Myocyte (in vitro differentiated cells): ENCODE measurements around the gene HDGF. TPM values are rescaled to one million over a fixed set of nuclear protein-coding genes. Genes with fewer than 3 reads are reported as not detected.

ENCODE experiments used
- DNase-seq: peaks from one replicate; pipeline ENCODE4 v3.0.0-alpha.2; 2012; ENCODE audit warnings: low read depth
- total RNA-seq: library from RNA; depleted of rRNA; stranded (reverse); fragments of >200 nt; gene quantifications from 2 replicates; pipeline ENCODE4 v1.2.3, GENCODE V29; 2014

HDGF gene
- total RNA-seq, 1 donor from 2014 or later = 299 TPM

DNA sequence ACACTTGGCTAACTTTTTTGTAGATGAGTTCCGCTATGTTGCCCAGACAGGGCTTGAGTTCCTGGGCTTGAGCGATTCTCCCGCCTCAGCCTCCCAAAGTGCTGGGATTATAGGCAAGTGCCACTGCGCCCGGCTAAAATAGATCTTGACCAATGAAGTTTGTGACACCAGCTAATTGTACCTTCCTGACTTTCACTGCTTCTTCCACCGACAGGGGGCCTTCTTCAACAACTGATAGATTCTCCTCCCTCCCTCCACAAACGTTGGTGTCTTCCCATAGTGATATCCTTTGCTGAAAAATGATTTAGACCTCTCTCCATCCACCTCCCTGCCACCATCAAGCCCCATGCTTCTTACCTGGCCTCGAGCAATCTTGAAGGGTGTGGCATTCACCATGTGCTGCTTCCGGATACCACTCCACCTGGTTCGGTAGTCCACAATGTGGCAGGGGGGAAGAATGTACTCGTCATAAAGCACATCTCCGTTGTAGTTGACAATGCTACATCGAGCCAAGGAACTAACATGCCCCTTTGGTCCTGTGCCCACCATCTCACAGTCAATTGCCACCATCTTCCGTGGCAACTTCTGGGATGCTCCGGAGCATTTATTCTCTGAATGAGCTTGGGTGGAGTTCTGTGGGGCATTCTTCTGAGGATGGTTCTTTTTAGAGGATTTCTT lies 24.8 kb downstream of the HDGF start:
- DNase-seq = peak; percentile 76

DNA sequence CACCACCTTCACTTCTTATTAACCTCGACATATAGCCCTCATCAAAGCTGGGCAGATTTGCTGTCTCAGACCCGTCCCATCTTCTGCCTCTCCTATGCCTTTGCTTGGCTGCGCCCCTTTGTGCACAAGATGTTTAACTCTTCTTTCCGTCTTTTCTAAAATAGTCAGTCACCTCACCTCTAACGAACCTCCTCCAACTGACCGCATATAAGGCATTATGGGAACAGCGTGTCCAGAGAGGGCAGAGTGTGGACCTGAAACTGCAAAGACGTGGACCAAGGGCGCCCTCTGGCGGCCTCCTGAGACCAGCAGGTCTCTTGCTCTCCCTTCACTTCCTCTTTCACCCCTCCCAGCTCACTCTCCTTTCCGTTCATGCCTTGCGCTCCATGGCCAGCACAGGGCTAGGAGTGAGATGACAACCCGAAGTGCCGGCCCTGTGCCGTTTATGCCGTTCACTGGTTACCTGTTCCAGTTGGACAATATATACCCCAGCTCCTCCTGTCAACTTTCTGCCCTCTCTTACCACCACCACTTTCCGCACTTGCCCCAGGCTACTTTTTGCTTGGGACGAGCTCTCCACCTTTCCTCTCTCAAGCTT lies 25.7 kb downstream of the HDGF start:
- peak; percentile 90 for DNase-seq

DNA sequence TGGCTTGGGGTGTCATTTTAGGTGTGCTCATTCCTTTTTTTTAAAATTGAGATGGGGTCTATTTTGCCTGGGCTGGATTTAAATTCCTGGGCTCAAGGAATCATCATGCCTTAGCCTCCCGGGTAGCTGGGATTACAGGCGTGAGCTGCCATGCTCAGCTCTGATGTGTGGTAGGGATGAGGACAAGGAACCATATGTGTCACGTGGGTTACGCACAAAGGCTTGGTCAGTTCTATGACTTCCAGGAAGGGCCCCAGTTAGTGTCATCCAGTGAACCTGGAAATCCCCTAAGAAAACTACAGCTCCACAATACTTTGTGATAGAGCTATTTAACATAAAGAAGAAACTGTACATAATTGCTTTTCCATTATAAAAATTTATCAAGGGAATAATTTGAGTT lies 29.9 kb downstream of the HDGF start:
- DNase-seq = no peak

DNA sequence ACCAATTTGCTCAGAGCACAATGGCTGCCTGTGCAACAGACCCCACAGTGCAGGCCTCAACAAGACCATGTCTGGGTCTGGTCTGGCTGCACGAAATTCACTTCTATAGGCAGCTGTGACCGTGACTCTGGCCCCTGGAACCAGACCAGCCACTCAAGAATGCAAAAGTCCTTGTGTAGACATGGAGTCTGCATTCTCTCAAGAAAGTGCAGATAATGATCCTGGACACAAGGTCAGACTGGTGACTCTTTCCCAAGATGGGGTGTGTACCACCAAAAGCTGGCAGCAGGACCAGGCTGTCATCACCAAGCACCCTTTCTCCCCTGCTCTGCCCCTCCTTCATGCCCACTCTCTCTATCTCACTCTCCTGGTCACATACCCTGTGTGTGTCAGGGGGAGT lies 30.3 kb downstream of the HDGF start:
- no peak for DNase-seq

DNA sequence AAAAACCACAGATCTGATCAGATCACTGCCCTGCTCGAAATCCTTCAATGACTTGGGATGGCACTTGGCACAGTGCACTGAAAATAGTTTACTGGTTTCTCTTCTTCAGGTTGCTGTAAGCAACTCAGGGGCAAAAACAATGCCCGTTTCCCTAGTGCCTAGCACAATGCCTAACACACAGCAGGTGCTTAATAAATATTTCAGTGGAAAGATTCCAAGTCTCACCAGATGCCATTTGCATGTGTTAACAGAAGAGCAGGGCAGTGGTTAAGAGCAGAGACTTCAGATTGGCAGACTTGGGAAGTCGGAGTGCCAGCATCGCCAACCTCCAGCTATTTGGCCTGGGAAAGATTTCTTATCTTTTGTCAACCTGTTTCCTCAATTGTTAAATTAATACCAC lies 34.1 kb downstream of the HDGF start:
- peak; percentile 53 for DNase-seq

DNA sequence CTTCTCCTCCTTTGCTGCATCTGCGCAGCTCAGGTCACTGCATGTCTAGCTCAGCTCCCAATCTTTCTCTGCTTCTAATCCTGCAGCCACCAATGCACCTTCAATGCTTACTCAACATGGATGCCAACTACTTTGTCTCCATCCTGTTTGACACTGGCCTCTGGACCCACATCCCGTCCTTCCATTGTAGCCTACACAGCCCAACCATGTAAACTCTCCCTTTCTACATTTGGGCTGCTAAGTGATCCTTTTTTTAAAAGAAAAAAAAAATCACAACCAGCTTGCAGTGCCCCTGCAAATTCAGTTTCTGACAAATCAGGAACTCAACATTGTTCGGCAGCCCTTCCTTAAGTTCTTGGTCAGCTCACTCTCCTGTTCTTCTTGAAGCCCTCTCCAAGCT lies 36.6 kb downstream of the HDGF start:
- DNase-seq = no peak

DNA sequence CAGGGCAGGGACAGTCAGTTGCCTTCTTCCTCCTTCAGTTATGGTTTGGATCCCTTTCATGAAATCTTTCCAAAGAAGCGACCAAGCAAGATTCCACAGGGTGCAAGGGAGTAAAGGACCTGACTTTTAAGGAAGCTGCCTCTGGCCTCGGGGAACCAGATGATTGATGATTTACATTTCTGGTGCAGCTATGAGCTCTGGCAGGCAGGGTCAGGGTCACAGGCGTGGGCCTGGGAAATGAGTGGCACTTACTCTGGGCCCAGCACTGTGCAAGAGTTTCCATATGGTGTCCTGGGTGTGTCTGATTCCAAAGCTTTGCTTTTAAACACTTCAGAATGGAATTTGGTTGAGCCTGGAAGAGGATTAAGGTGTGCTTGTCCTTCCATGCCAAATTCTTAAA lies 38.8 kb downstream of the HDGF start:
- no peak for DNase-seq

DNA sequence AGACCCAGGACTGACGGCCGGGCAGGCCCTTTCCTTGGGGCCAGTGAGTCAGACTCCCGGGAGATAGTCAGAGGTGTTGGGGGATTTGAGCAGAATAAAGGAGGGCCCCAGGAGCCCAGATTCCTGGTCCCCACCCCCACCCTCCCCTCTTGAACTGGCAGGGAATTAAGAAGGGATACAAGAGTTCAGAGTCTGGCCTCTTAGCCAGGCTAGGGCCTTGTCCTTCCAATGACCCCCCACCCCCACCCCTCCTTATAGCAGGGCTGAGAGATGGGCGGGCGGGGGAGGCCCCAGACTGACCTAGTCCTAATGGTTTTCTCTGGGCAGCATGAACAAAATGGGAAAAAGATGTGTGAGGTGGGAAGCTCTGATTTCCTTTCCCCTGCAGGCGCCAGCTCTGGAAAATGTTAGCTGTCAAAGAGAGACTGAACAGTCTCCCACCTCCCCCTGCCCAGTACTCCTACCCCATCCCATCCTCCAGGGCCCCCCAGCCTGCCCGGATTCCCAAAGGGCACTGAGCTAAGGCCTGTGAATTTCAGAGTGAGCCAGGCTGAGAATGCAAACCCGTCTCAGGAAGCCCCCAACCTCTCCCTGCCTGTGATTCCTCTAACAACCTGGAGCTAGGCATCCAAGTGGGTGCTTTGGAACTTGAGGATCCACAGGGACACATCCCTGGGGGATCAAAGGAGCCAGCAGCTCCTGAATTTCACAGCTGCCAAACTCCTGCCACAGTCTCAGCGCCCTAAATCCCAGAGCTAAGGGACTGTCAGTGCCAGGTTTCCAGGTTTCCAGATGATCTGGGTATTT lies 40.3 kb downstream of the HDGF start:
- no peak for DNase-seq

DNA sequence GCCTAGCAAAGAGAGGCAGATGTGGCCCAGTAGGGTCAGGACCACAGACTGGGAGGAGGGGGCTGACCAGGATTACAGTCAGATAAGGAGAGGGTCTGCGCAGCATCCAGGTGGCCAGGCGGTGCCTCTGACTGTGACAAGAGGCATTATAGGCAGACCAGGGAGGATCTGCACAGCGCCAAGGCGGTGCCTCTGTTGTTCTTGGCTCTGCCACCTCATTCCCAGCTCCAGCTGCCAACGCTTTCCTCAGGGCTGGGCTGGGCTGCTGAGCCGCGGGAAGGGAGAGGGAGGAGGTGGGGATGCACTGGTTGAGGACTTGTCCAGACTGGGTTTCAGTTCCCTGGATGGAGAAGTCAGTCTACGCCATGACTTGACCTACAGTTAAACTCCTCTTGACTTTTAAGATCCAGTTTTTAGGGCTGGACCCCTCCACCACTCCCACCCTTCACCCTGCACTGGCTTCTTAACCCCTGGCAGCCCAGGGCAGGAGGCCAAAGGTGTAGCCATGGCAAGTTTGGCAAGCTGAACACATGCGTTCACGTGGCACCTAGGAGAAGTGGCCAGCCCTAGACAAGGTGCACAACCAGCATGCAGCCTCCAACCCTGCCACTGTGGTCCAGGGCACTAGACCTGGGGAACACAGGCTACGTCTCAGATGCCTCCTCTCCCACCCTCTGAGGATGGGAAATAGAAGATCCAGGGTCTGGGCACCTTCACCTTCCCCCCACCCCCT lies 41.6 kb downstream of the HDGF start:
- peak; percentile 85 for DNase-seq

DNA sequence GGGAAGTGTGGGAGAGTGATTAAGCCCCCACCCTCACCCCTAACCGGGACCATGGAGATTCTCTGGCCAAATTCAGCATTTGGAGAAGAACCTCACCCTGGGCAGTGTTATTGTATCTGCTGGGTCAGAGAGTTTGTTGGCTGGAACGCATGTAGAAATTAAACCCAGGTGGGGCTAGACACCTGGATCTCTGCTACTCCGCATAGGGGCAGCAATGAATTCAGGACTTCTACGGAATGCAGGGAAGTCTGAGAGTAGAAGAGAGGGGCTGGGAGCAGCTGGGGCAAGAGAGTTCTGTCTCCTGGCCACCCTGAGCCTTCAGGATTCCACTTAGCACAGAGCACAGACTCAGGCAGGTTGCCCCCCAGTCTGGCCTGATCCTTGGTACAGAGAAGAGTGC lies 42.4 kb downstream of the HDGF start:
- no peak for DNase-seq

DNA sequence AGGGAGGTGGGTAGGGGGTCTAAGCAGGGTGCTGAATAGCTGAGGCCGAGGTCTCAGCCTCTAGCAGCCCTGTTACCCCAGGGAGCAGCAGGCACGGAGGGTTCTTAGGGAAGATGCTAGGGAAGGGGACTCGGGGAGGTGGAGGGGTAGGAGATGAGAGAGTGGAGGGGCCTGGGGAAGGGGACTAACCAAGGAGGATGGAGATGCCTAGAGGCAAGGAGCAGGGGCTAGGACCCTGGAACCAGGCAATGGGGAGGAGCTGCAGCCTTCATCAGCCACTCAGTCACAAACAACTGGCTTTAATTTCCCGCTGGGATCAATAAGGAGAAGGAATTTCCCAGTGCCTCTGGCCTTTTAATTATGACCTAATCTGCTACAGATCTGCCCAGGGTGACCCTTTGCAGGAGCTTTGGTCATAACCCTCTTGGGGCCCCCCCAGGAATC lies 43.2 kb downstream of the HDGF start:
- no peak for DNase-seq

DNA sequence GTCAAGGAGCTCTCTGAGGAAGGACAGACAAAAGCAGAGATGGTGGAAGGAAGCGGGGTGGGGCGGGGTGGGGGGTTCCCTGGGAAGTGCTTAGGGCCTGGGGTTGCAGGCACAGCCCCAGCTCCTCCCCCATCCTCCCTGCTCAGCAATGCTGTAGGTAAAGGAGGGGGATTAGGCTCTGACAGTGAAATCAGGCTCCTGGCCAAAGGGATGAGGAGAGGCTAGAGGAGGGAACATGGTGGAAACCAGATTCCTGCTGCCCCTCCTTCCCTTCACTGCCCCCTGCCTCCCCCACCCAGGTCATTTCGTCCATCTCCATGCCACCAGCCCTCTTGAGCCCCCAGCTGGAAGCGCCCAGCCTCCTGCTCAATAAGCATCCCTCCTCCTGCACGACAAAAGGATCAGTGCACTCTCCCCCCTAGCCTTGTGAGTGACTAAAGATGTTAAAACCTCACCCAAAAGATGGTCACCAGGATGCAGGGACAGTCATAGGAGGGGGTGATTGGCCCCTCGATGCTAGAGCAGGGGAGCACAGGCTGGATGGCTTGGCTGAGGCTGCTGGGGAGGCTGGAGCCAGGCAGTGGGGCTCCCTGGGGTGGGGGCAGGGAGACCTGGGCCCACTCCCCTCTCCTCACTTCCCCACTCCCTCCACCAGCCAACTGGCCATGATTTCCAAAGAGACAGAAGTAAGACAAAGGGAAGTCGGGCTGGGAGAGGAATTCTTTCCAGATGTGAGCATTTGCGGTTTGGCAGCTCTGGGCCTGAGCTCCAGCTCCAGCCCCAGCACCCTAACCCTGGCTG lies 43.9 kb downstream of the HDGF start:
- no peak for DNase-seq

DNA sequence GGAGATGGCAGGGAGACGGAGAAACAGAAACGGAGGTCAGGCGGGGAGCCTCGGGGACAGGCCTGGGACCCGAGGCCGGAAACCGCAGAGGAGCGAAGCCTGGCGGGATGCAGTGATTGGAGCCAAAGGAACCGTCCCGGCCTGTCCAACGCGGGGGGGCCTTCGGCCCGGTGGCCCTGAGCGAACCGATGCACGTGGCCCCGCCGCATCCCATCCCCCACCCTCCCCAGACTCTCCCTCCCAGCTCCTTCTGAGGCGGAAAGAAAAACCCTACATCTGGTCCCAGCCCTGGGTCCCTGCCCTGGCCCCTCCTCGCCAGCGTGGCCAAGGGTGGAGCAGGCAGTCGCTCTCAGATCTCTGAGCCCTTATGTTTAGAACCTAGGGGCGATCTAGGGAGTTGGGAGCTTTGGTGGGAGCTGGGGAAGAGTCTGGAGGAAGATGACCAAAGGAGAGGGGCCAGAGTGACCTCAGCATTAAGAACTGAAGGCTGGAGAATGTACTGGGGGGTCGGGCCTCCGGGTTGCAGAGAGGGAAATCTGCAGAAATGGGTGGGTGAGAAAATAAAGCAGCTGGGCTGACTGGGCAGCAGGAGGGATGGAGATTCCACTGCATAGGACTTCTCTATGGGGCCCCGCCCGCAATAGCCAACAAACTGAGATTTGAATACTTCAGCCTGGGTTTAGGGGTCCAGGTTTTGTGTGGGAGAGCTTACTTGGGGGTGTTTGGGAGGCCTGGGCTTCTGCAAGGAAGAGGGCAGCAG lies 44.6 kb downstream of the HDGF start:
- DNase-seq = no peak

DNA sequence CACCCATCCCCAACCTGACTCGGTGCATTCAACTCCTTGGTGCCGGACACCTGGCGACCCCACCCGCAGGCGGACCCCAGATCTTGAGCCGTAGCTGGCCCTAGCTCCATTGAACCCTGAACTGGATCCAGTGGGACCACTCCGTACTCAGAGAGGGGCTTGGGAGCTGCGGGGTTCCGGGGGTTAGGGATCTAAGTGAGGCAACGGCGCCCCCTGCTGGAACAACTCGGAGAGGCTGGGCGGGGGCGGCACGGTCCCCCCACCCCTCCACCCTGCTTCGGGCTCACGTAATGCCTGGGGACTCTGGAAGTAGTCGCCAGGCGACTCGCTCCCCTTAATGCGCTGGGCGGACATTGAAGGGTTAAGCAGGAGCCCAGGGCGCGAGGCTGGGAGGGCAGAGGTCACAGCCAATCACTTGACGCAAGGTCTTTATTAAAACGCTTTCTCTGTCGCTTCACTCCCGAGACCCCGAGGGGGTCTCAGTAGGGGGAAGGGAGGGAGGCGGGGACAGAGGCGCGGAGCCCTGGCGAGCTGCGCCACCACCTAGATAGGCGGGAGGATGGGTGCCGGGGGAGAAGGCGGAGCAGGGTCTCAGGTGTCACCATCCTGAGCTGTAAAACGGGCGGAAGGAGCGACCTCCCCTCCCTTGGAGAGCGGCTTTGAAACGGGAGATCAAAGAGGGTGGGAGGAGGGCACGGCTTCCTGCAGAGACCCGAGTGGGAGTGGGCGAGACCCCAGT lies 45.4 kb downstream of the HDGF start:
- DNase-seq = peak; percentile 55

DNA sequence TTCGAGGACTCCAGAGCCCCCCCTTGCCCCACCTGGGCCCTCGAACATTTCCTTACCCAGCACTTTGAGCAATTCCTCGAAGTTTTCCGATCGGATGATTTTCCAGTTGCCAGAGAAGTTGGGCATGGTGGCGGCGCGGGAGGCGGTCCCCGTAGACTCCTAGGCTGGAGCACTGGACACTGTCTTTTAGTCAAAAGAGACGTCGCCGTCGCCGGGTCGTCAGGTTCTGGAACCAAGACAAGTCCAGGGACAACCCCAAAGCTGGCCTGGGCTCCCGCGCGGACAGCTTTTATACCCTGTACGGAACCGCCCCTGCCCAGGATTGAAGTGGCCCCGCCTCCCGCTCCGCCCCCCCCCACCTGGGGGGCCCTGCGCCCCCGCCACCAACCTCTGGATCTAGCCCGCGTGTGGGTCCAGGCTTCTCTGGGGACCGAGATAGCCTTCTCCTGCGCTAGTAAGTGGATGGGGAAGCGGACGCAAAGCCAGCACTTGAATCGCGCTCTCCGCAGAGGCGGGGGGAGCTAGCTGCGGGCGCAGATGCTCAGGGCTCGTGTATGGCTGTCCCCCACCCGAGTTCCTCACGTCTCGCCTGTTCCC lies 46.1 kb downstream of the HDGF start, which contains the start of gene CRABP2:
TSS of gene CRABP2 (minus strand) at position 263 of the 597 bp plus-strand sequence. CDS start at position 126, 137 bp downstream.
- DNase-seq = peak; percentile 28

DNA sequence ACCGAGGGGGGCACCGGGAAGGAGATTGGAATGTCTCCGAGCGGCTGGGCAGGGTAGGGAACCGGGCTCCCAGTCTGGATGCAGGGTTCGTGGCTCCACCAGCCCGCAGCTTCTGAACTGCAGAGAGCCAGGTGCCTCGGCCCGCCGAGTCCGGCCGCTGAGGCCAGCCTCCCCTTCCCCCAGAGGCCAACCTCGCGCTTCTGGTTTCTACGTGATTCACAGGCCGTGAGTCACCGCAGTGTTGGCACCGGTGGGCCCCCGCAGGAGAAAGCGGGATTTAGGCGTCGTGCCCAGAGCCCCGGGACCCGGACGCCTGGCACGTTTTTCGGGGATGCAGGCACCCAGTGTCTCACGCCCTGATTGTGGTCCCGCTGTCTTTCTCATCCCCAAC lies 46.5 kb downstream of the HDGF start:
- DNase-seq = peak; percentile 76

DNA sequence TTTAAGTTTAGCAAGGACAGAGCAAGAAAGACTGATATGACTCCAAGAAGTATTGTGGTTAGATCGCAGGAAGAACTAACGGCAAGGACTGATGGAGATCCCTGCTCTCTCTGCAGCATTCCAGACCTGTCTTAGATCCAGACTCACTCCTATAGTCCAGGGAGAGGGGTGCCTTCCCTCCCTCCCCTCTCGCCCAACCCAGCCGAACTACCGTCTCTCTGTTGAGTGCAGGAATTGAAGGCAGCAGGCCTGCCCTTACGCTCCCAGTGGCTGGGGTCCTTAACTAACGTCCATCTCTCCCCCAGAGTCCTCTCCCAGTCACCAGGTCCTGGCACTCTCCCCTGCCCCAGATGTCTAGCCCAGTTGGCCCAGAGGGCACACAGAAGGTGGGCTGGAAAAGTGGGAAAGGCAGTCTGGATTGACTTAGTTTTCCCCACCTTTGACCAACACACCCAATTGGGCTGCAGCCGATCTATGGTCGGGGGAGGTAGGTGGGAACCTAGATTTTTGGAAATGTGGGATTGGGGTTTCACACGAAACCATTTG lies 47.2 kb downstream of the HDGF start:
- no peak for DNase-seq

DNA sequence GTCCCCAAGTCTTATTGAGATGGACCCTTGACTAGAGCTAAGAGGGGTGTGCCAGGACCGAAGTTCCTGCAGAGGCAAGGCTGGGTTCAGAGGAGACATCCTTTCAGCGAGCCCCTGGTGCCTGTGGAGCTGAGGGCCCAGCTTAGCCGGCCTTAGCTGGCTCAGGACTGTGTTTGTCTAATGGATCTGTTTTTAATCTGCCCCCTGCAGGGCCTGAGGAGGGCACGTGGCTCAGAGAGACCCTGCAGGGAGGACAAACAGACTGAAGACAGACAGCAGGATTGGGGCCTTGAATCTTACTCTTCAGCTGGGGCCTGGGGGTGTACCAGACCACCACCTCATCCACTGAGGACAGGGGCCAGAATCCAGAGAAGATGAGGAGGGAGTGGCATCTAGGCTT lies 47.7 kb downstream of the HDGF start:
- DNase-seq = no peak

DNA sequence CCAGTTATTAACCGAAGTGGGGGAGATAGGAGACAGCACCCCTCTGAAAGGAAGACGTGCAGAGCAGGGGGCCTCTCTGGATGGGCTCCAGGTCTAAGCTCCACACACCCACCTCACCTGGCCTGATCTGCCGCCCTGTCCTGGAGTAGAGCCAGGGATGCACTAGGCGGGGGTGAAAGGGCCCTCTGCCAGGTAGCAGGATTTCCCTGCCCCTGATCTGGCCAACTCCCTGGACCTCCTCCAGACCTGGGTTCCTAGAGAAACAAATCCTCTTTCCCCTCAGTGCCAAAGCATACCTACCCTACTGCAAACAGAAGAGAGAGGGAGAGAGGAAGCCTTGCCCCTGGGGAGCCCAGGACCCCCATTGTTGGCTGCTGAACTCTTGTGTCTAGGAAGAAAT lies 48.1 kb downstream of the HDGF start:
- DNase-seq = no peak
